ENCODE data around the gene BTBD9. TPM values are rescaled to one million over a fixed set of nuclear protein-coding genes. Genes with fewer than 3 reads are reported as not detected.

BTBD9 gene
- total and polyA plus RNA-seq, 7 experiments from 2014 or later, result 12.7 to 58.8 (median 37.8) TPM

DNA sequence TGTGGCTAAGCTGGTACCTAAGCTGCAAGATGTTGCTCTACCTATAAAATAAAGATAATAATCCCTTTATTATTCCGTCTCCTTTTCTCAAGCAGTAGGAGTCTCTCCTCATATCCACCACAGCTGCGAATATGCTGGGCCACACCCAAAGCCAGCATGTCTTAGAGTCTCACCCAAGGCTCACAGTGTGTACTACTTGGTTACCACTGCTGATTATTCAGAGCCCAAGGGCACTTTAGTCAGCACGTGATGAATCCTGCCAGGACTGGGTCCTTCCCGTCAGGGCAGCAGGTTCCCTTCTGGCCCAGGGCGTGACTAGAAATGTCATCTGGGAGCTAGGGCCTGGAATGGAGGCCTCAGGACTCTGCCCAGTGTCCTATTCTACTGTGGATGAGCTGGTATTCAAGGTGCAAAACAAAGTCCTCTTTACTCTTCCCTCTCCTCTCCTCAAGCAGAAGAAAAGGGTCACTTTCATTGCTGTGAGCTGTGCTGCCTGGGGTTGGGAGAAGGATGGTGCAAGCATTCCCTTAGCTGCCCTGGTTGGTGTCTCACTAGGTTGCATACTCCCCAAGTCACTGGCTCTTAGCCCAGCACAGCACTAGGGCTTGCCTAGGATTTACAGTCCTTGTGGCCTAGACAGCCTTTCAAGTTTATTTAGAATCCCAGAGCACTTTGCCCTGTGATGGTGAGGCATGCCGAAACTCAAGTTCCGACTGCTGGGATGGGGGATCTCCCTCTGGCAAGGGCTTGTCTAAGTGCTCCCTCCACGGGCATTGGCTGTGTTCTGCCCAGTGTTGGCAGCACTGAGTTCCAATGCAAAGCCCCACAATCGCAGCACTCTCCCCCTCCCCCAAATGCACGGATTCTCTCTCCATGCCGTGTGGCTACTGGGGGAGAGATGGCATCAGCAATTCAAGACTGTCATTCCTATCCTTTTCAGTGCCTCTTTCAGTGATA, 320.2 kb downstream of the BTBD9 start:
- H3K4me1 ChIP-seq (ENCODE audit: control insufficient read depth in 2 of 2, insufficient read depth in 2 of 2, low read length in 2 of 2), result no peaks in the 10 kb centered on the region
- no peak overlapping the region for H3K27ac ChIP-seq (ENCODE audit: low read depth, low read length)
- H3K4me3 ChIP-seq (ENCODE audit: low read length), result no peak overlapping the region
- H3K27me3 Mint-ChIP-seq, result no peaks in the 10 kb centered on the region
- peaks cover 0 to 60% (median 35%) of the 10 kb centered on the region in 5 donors for H3K36me3 Mint-ChIP-seq
- peaks cover 0 to 6% (median 0%) of the 10 kb centered on the region in 3 experiments for H3K36me3 ChIP-seq (ENCODE audit: control insufficient read depth in 2 of 3, insufficient read depth in 3 of 3, low read length in 3 of 3)
- H3K27ac Mint-ChIP-seq, result no peak overlapping the region
- H3K4me1 Mint-ChIP-seq, result peaks cover 0 to 6% (median 0%) of the 10 kb centered on the region in 7 donors
- POLR2A ChIA-PET, result no interaction called here
- CTCF ChIA-PET, result no interaction called here
- DNase-seq (no peak), ATAC-seq (no peak)
- intact Hi-C loops (cut with micrococcal nuclease), result no loop called here
- no peaks in the 10 kb centered on the region for H3K9me3 ChIP-seq (ENCODE audit: control insufficient read depth in 2 of 3, low read length in 3 of 3)
- no peaks in the 10 kb centered on the region for H3K9me3 Mint-ChIP-seq
- H3K4me3 Mint-ChIP-seq, result no peak overlapping the region
- no peaks in the 10 kb centered on the region for H3K27me3 ChIP-seq (ENCODE audit: control insufficient read depth in 2 of 2, insufficient read depth in 2 of 2, low read length in 2 of 2)

DNA sequence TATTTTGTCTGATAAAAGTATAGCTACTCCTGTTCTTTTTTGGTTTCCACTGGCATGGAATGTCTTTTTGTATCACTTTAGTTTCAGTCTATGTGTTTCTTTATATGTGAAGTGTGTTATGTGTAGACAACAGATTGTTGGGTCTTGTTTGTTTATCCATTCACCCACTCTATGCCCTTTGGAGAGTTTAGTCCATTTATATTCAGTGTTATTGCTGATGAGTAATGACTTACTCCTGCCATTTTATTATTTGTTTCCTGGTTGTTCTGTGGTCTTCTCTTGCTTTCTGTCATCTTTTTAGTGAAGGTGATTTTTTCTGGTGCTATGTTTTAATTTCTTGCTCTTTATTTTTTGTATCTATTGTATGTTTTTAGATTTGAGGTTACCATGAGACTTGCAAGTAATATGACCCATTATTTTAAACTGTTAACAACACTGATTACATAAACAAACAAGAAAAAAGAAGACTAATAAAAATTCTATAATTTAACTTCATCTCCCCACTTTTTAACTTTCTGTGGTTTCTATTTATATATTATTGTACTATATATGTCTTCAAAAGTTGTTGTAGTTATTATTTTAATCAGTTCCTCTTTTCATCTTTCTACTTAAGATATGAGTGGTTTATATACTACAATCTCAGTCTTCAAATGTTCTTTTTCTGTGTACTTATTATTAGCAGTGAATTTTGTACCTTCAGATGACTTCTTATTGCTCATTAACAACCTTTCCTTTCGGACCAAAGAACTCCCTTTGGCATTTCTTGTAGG, 323.4 kb downstream of the BTBD9 start:
- no peak for DNase-seq
- Histone ChIP-seq H3K27me3 (ENCODE audit: control insufficient read depth in 2 of 2, insufficient read depth in 2 of 2, low read length in 2 of 2) (no peaks in the 10 kb centered on the region), H3K4me3 (ENCODE audit: low read length) (no peak overlapping the region), H3K4me1 (ENCODE audit: control insufficient read depth in 2 of 2, insufficient read depth in 2 of 2, low read length in 2 of 2) (no peaks in the 10 kb centered on the region), H3K36me3 (ENCODE audit: control insufficient read depth in 2 of 3, insufficient read depth in 3 of 3, low read length in 3 of 3) (peaks cover 0 to 6% (median 0%) of the 10 kb centered on the region in 3 experiments), H3K27ac (ENCODE audit: low read depth, low read length) (no peak overlapping the region), H3K9me3 (ENCODE audit: control insufficient read depth in 2 of 3, low read length in 3 of 3) (no peaks in the 10 kb centered on the region)
- Mint-ChIP-seq H3K9me3 (no peaks in the 10 kb centered on the region), H3K4me3 (no peak overlapping the region), H3K36me3 (peaks cover 0 to 48% (median 21%) of the 10 kb centered on the region in 5 donors), H3K27me3 (no peaks in the 10 kb centered on the region), H3K27ac (no peak overlapping the region), H3K4me1 (peaks cover 0 to 6% (median 2%) of the 10 kb centered on the region in 7 donors)
- ChIA-PET CTCF (no interaction called here), POLR2A (no interaction called here)
- intact Hi-C loops (cut with micrococcal nuclease), result no loop called here
- ATAC-seq, result no peak

DNA sequence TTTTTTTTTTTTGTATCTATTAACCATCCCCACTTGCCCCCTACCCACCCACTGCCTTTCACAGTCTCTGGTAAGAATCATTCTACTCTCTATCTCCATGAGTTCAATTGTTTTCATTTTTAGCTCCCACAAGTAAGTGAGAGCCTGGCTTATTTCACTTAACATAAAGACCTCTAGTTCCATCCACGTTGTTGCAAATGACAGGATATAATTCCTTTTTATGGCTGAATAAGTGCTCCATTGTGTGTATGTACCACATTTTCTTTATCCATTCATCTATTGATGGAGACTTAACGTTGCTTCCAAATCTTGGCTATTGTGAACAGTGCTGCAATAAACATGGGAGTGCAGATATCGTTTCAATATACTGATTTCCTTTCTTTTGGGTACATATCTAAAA, 328.5 kb downstream of the BTBD9 start:
- H3K36me3 ChIP-seq (ENCODE audit: control insufficient read depth in 2 of 3, insufficient read depth in 3 of 3, low read length in 3 of 3), result no peaks in the 10 kb centered on the region
- no peak for DNase-seq
- ATAC-seq, result no peak
- CTCF ChIA-PET, result no interaction called here
- Mint-ChIP-seq H3K4me3 (no peak overlapping the region), H3K36me3 (peaks cover 0 to 25% (median 12%) of the 10 kb centered on the region in 5 donors), H3K9me3 (no peaks in the 10 kb centered on the region), H3K27me3 (no peaks in the 10 kb centered on the region), H3K4me1 (peaks cover 0 to 15% (median 8%) of the 10 kb centered on the region in 7 donors), H3K27ac (no peak overlapping the region)
- POLR2A ChIA-PET, result no interaction called here
- intact Hi-C loops (cut with micrococcal nuclease), result no loop called here
- no peak overlapping the region for H3K4me3 ChIP-seq (ENCODE audit: low read length)
- no peaks in the 10 kb centered on the region for H3K27me3 ChIP-seq (ENCODE audit: control insufficient read depth in 2 of 2, insufficient read depth in 2 of 2, low read length in 2 of 2)
- no peak overlapping the region for H3K27ac ChIP-seq (ENCODE audit: low read depth, low read length)
- H3K4me1 ChIP-seq (ENCODE audit: control insufficient read depth in 2 of 2, insufficient read depth in 2 of 2, low read length in 2 of 2), result no peaks in the 10 kb centered on the region
- no peaks in the 10 kb centered on the region for H3K9me3 ChIP-seq (ENCODE audit: control insufficient read depth in 2 of 3, low read length in 3 of 3)

DNA sequence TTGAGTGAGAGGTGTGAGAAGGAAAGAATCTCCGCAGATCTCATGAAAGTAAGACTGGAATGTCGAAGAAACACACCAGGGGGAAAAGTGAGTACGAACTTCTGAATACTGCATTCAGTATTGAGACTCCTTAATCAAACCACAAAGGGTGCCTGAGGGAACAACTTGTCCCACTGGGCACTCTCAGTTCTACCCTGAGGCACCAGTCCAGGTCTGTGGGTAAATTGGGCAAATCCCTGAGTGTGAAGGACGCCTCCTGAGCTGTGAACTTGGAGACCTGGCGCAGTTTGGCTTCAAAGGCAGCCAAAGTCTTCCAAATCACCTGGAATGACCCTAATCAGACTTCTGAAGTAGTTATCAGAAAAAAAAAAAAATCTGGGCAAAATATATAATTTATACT, 329.7 kb downstream of the BTBD9 start:
- Mint-ChIP-seq H3K4me1 (peaks cover 0 to 15% (median 8%) of the 10 kb centered on the region in 7 donors), H3K36me3 (peaks cover 0 to 16% (median 6%) of the 10 kb centered on the region in 5 donors), H3K4me3 (no peak overlapping the region), H3K27me3 (no peaks in the 10 kb centered on the region), H3K27ac (no peak overlapping the region), H3K9me3 (no peaks in the 10 kb centered on the region)
- ATAC-seq (no peak), DNase-seq (no peak)
- CTCF ChIA-PET, result no interaction called here
- Histone ChIP-seq H3K36me3 (ENCODE audit: control insufficient read depth in 2 of 3, insufficient read depth in 3 of 3, low read length in 3 of 3) (no peaks in the 10 kb centered on the region), H3K27me3 (ENCODE audit: control insufficient read depth in 2 of 2, insufficient read depth in 2 of 2, low read length in 2 of 2) (no peaks in the 10 kb centered on the region), H3K4me1 (ENCODE audit: control insufficient read depth in 2 of 2, insufficient read depth in 2 of 2, low read length in 2 of 2) (no peaks in the 10 kb centered on the region), H3K27ac (ENCODE audit: low read depth, low read length) (no peak overlapping the region), H3K9me3 (ENCODE audit: control insufficient read depth in 2 of 3, low read length in 3 of 3) (no peaks in the 10 kb centered on the region), H3K4me3 (ENCODE audit: low read length) (no peak overlapping the region)
- POLR2A ChIA-PET, result no interaction called here
- intact Hi-C loops (cut with micrococcal nuclease), result no loop called here

DNA sequence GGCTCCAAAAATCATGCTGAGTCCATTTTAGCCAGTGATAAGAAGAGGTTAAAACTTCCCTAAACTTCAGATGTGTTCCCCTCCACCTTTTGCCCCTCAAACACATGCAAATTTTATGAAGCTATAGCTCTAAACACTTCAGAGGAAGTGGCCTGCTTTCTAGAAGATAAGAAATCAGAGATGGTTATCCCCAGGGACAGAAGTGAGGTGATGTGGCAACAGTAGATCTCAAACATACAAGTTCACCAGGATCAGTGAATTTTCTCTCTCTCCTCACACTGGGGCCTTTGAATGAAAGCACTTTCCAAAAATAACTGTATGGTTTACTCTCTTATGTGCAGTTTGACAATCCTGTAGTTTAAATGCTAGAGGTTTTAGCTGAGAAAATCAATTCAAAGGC, 332.0 kb downstream of the BTBD9 start:
- Histone ChIP-seq H3K36me3 (ENCODE audit: control insufficient read depth in 2 of 3, insufficient read depth in 3 of 3, low read length in 3 of 3) (no peaks in the 10 kb centered on the region), H3K9me3 (ENCODE audit: control insufficient read depth in 2 of 3, low read length in 3 of 3) (no peaks in the 10 kb centered on the region), H3K4me3 (ENCODE audit: low read length) (no peak overlapping the region), H3K27ac (ENCODE audit: low read depth, low read length) (no peak overlapping the region), H3K27me3 (ENCODE audit: control insufficient read depth in 2 of 2, insufficient read depth in 2 of 2, low read length in 2 of 2) (no peaks in the 10 kb centered on the region), H3K4me1 (ENCODE audit: control insufficient read depth in 2 of 2, insufficient read depth in 2 of 2, low read length in 2 of 2) (no peaks in the 10 kb centered on the region)
- DNase-seq, result no peak
- ChIA-PET CTCF (no interaction called here), POLR2A (no interaction called here)
- no peak for ATAC-seq
- Mint-ChIP-seq H3K4me1 (peaks cover 0 to 15% (median 8%) of the 10 kb centered on the region in 7 donors), H3K27me3 (no peaks in the 10 kb centered on the region), H3K9me3 (peaks cover 0 to 3% (median 0%) of the 10 kb centered on the region in 11 donors), H3K27ac (peak overlapping the region in 1 of 9 donors; percentile 8), H3K4me3 (no peak overlapping the region), H3K36me3 (peaks cover 0 to 23% (median 4%) of the 10 kb centered on the region in 5 donors)
- intact Hi-C loops (cut with micrococcal nuclease), result no loop called here

DNA sequence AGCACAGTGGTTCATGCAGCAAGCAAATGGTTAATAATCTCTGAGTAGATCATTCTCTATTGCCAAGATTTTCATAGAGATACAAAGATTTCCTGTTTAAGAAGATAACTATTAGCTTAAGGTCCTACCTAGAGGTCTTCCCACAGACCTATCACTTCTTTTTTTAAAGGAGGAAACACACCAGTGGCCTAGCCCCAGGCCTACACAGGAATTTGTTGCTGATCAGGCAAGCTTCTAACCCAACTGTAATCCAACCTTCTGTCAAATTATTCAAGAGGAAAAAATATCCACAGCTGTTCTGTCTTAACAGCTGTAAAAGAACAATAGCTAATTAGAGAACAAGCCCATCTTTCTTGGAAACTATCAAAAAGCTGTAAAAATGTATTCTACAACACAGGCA, 332.8 kb downstream of the BTBD9 start:
- peaks cover 4 to 15% (median 8%) of the 10 kb centered on the region in 7 donors for H3K4me1 Mint-ChIP-seq
- POLR2A ChIA-PET, result no interaction called here
- Histone ChIP-seq H3K4me1 (ENCODE audit: control insufficient read depth in 2 of 2, insufficient read depth in 2 of 2, low read length in 2 of 2) (no peaks in the 10 kb centered on the region), H3K9me3 (ENCODE audit: control insufficient read depth in 2 of 3, low read length in 3 of 3) (no peaks in the 10 kb centered on the region), H3K36me3 (ENCODE audit: control insufficient read depth in 2 of 3, insufficient read depth in 3 of 3, low read length in 3 of 3) (no peaks in the 10 kb centered on the region), H3K4me3 (ENCODE audit: low read length) (no peak overlapping the region), H3K27ac (ENCODE audit: low read depth, low read length) (no peak overlapping the region), H3K27me3 (ENCODE audit: control insufficient read depth in 2 of 2, insufficient read depth in 2 of 2, low read length in 2 of 2) (no peaks in the 10 kb centered on the region)
- peak overlapping the region in 2 of 9 donors; percentile 8 to 21 for H3K27ac Mint-ChIP-seq
- H3K27me3 Mint-ChIP-seq, result no peaks in the 10 kb centered on the region
- ATAC-seq (no peak), DNase-seq (no peak)
- CTCF ChIA-PET, result no interaction called here
- H3K36me3 Mint-ChIP-seq, result peaks cover 0 to 24% (median 10%) of the 10 kb centered on the region in 5 donors
- intact Hi-C loops (cut with micrococcal nuclease), result no loop called here
- H3K9me3 Mint-ChIP-seq, result peaks cover 0 to 8% (median 0%) of the 10 kb centered on the region in 11 donors
- no peak overlapping the region for H3K4me3 Mint-ChIP-seq

Measured in naive thymus-derived CD4-positive, alpha-beta T cell (primary cell).